ENCODE measurements around the gene ADAMTSL3.

ADAMTSL3 gene

DNA sequence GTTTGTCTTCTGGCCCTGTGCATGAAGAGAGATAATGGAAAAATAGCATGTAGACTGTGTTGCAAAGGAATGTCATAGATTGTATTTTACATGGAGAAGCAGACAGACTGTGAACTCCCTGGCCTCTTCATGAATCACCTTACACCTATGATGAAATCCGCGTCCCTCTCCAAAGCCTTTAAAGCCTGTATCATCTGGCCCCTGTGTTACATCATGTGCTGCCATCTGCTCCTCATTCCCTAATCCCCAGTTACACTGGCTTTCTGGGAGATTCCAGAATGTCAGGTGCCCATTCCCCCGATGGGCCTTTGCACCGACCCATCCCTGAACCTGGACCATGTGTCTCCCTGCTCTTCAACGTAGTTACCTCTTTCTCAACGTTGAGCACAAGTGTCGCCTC, 190.8 kb downstream of the ADAMTSL3 start:
- no peak for DNase-seq

DNA sequence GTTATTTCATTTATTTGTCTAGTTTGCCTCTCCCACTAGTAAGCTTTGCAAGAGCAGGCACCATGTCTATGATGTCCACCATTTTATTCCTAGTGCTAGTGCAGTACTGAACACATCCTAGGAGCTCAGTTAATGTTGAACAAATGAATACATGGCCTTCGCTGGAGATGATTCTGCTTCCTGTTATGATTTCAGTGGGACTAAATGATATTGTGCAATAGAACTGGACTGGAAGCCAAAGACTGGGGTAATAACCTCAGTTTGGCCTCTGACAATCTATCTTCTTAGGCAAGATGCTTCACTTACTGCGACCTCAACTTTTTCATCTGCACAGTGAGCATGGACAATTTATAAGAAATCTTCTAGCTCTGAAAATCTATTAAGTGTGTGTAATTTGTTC, 191.3 kb downstream of the ADAMTSL3 start:
- no peak for DNase-seq

DNA sequence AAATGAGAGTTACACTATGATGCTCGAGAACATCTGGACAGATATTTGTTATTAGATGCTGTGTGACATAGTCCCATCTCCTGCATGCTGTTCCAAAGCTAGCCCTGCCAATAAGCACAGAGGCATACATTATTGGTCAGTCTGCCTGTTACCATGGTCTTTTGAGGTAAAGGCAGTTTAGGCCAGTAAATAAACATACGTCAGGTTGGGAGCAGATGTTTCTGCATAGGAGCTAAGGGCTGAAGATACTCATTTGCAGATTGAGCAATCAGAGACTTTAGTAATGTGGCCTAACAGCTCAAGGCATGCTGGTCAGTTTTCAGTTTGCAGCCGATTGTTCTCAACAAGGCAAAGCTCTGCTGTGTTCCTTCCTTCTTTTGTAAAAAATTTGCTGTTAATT, 192.9 kb downstream of the ADAMTSL3 start:
- no peak for DNase-seq

DNA sequence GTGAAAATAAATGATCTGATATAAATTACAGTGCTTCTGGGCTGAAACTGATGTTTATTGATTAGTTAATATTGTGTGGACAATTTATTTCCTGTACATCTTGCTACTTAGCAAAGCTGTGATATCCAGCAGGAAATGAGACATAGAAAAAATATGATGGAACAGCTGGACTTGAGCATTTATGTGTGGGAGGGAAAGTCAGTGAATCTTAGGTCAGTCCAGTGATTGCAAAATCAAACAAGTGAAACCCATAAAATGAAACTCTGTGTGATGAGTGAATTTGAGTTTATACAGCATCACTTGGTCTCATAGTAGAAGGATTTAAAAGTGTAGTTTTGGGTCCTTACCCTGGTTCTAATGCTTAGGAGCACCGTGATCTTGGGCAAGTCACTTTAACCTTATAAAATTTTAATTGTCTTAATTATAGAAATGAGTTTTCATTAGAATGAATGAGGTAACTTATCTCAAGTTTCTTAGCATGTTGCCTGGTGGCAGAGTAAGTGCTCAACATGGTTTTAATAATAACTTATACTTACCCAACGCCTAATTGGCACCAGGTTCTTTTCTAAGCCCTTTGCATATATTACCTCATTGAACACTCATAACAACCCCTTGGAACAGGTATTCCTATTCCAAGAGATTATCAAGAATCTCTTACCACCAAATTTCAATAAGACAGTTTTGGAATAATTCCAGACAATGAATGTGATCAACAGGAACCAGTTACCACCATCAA, 194.6 kb downstream of the ADAMTSL3 start:
- no peak for DNase-seq

DNA sequence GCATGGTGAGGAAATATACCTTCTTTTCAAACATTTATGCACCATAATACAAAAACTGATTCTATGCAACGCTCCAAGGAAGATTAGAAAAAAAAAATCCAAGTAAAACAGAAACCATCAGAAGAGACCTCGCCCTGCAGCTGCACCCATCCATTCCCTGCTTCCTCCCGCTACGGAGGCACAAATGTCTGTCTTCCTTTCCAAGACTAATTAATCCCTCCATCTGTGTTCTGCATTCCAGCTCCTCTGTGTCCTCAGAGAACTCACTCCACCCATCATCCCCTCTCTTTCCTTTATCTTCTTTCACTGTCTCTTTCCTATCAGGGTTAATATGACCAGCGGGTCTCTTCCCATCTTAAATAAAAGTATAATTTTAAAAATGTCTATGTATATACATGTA, 196.1 kb downstream of the ADAMTSL3 start:
- DNase-seq, result no peak

DNA sequence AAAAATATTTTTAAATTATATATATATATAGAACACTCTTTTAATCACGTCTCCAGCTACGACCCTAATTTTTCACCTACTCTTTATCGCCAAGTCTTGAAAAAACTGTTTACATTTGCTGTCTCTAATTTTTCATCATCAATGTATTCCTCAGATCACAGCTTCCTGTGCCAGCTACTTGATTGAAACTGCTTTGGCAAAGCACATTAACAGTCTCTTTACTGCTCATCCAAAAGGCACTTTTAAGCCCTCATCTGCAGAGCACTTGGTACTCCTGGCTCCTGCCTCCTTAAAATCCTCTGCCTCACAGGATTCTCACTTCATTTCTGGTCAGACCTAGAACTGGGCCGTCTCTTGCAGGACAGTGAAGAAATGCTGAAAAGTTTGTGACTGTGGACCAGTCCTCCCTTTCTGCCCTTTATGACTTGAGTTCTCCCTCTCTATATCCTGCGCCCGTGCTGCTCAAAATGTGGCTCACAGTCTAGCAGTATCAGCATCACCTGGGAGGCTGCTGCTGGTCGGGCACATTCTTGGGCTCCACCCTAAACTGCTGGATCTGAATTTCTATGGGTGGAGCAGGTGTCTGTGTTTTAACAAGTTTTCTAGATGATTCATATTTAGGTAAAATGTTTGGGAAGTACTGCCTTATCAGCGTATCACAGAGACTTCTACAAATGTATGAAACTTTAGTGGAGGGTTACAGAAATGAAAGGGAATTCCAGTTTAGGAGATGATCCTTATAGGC, 196.8 kb downstream of the ADAMTSL3 start:
- no peak for DNase-seq

DNA sequence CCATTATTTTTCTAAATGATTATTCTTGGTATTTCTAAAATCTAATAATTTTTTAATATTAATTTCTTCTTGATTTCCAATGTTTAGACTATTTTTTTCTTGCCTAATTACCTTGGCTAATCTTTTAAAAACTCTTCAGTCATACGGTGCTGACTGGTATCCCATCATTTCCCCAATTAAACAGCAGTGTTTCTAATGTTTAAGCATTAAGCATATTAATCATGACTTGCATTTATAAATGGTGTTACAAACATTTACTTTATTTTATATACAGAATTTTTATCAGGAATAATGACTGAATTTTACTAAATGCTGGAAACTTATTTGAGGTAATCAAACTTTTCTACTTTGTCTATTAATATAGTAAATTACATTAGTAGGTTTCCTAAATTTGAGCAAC, 199.3 kb downstream of the ADAMTSL3 start:
- DNase-seq, result no peak

DNA sequence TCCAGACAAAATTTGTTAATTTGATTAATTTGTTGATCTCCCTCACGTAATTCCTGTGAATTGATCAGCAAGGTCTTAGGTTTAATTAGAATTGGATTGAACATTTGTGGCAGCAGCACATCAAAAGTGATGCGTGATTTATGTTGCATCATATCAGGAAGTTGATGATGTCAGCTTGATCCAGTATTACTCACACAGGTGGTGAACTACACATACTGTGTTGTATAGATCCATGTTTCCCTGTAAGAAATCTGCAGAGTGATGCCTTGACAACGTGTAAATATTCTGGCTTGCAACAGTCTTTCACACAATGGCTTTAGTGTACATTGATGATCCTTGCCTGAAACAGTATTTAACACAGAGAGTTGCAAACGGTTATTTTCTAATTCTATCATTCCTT, 200.4 kb downstream of the ADAMTSL3 start:
- no peak for DNase-seq

DNA sequence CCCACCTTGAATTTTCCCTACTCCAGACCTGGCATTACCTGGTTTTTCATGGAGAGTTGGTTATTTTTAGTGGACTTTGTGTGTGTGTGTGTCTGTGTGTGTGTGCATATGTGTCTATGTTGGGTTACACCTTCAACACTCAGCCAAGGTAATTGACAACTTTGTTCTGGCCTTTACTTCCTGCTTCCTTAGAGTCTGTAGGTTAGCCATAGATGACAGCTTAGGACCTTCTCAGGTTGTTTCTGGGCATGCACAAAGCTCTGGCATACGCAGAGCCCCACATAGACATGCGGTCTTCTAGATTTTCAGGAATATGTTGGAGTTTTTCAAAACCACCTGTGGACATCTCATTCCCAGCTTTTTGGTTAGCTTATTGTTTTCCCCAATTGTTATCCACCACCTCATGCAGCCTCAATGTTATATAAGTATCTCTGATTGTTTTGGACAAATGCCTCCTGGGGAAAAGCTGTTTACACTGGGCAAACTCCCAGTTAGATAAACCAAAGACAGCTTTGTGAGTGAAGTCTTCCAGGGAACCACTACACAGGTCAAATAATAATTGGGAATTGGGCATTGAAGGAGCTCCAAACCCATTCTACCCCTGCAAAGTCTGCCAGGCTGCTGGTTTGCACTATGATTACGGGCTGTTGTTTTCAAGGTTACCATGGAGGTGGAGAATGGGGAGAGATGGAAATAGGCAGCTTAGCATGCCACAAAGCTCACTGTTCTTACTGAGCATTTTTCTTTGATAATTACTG, 201.2 kb downstream of the ADAMTSL3 start:
- no peak for DNase-seq

DNA sequence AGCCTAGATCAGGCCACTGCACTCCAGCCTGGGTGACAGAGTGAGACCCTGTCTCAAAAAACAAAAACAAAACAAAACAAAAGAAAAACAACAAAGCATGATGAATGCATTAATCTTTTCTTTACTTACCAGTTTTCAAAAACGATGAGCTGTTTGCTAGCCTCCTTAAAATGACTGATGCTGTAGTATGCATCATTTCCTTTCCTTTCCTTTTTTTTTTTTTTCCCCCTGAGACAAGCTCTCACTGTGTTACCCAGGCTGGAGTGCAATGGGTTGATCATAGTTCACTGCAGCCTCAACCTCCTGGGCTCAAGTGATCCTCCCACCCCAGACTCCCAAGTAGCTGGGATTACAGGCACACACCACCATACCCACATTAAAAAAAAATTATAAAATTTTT, 202.0 kb downstream of the ADAMTSL3 start:
- DNase-seq, result no peak

DNA sequence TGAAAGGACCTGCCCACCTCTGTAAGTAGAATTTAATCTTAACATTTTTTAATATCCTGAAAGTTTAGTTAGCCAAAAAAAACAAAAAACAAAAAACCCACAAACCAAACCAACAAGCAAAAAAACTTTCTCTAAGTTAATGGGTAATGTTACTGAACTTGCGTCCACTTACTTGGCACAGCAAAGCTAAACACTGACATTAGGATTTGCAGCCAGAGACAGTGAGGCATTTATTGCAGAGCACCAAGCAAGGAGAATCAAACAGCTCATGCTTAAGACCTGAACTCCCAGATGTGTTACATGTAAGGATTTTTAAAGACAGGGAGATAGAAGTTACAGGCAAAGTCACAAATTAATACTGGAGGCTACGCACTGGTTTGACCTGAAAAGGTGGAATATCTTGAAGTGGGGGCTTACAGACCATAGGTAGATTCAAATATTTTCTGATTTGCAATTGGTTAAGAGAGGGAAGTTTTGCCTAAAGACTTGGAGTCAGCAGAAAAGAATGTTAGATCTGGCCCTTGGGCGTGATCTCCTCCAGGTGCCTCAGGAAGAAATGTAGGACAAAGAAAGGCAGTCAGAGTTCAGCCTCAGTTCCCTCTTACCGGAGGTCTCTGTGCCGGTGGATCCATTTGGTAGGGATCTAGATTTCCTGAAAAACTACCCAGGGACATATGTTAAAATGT, 205.0 kb downstream of the ADAMTSL3 start:
- no peak for DNase-seq

DNA sequence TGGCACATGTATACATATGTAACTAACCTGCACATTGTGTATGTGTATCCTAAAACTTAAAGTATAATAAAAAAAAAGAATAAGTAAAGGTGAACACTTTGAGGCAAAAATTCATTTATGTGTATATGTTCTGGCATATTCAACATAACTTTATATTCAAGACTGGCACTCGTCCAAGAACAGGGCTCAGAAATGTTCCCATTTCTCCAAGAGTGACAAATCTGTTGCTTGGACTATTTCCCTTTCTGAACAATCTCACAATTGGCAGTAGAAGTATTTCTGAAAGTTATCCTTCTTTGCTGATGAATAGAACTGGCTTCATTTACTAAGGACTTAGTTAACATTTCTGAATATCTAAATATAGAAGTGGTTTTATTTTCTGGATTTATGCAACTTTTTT, 212.8 kb downstream of the ADAMTSL3 start:
- DNase-seq, result no peak

DNA sequence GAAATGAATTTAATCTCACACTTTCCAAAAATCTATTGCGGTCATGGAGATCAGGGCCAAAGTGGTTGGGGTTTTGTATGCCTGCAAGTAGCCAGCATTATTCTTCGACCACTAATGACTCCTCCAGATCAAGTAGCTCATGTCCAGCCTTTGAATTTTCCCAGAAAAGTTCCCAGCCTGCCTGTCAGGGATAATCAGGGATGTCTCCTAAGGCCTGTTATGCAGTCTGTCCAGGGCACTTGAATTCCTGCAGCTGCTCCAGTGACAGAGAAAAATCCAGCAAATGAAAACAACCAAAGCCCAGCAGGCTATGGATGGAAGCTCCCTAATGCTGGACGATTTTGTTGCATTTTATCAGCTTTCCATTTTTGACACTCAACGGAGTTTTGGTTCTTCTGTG, 215.4 kb downstream of the ADAMTSL3 start:
- DNase-seq, result no peak

DNA sequence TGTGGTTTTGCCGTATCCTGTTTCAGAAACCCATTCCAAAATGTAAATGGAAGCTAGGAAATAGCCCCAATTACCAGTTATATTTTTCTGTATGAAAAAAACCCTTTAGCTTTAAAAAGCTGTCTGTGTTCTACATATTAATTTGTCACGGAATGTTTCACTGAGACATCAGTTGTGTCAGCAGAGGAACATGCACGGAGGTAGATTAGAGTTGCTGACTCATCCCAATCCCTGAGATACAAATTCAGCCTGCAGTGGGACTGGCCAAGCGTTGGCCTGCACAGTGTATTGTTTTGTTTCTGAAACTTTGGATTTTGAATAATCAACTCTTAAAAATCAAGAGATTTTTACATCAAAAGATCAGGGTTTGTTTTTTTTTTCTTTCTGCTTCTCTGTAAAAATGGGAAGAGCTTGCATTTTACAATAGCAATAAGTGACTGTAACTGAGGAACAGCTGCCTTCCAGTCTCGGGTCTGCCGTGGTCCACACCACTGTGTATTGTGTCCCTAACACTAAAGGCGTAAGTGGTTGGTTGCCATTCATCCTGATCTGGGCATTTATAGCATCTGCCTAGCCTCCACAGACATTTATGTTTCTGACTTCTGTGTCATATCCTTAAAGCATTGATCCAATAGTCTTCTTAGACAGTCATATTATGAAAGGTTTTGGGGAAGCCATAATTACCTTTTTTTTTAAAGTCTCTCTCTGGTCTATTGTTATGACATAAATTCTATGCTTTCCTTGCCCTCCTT, 218.1 kb downstream of the ADAMTSL3 start:
- no peak for DNase-seq

DNA sequence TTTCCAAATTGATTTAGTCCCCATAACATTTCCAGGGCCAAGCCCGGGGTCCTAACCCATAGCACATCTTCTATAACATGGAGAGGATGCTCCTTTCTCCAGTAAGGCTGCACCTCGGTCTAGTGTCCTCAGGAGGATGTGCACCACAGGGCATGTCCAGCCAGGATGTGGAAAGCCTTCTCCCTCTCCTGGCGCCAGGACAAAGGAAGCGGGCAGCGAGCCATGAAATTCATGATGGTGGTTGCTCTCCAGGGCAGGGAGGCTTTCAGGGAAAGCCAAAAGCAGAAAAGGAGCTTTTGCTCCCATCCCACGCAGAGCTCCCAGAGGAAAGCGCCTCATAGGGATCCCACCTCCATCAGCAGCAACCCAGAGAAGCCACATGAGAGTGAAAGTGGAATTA, 220.0 kb downstream of the ADAMTSL3 start:
- DNase-seq, result no peak

DNA sequence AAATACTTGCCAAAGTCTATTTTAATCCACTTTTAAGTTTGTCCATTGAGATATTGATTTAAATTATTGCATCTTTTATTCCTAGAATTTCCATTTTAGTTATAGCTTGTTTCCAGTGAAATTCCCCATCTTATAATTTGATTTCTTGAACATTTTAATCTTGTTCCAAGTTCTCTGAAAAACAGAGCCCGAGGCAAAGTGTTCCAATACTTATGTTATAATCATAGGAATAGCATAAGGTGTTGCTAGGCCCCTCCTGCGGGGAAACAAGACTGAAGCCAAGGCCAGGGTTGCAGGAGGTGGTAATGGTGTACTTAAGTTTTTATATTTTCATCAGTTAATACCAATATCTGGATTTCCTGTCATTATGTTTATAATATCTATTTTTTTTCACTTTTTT, 226.6 kb downstream of the ADAMTSL3 start:
- DNase-seq, result no peak

DNA sequence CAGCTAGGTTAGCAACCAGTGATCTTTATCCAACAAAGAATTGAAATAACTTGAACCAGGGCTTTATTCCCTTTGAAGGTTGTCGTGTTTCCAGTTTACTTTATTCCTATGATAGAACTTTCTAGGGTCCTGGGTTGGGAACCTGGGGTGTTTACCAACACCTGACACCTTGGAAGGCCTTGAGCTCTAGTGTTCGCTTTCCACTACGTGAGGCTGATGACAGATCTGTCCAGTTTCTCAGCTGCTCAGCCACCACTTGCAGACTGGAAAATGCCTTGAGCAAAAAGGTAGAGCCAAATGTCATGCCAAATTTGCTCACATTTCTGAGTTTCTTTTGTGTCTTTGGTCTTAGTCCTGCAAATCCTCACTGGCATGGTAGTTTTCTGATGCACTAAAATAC, 227.2 kb downstream of the ADAMTSL3 start:
- no peak for DNase-seq

DNA sequence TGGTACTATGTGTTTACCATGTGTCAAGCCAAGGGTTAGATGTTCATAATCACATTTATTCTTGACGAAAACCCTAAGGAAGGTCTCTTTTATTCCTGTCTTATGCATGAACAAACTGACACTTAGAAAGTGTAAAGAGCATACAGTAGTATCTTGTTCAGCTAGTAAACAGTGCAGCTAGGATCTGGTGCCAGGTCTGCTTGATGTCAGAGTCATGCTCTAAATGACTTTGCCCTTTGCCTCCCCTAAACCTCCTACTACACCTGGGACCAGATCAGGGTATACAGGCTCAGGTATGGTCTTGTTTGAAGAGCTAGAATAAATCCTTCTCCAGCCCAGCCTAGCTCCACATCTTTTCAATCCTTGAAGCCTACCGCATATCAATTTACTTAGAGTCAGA, 232.4 kb downstream of the ADAMTSL3 start:
- no peak for DNase-seq

DNA sequence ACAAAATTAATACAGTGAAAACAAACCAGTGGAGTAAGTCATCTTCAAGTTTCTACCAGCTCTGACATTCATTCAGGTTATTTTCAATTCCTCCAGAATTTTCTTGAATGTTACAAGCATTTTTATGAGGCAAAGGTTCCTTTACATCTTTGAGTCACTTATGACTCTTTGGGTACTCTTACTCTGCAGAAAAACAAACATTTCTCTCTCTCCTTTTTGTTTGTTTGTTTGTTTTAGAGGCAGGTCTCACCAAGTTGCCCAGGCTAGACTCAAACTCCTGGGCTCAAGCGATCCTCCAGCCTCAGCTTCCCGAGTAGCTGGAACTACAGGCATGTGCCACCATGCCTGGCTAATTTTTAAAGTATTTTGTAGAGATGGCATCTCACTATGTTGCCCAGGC, 233.5 kb downstream of the ADAMTSL3 start:
- DNase-seq, result no peak

DNA sequence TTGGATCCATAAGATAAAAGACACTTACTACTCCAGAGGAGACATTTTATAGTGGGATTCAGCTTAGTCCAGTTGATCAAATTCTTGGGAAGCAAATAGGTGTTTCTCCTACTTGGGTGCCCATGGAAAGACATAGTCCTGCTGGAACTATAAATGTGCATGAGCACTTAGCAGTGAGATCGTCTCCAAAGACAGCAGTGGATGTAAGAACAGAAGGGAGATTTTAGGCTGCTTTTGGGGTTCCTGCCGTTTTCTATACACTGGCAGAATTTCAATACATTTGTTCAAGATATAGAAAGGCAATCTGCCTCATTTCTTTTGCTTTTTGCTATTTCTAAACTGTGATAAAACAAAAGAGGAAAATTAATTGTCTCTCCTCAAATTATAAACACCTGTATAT, 234.0 kb downstream of the ADAMTSL3 start:
- no peak for DNase-seq

DNA sequence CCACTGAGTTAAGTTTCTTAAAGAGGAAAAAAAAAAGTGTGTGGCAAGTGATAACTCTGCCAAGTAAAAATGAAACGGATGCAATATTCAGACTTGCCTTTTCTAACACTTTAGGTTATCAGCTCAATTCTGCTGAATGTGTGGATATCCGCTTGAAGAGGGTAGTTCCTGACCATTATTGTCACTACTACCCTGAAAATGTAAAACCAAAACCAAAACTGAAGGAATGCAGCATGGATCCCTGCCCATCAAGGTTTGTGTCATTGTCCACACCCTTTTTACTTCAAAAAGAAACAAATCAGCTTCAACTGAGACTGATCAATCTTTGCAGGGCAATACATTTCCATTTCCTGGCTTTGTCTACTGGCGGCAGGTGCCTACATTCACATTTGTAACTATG, 236.1 kb downstream of the ADAMTSL3 start:
- no peak for DNase-seq

DNA sequence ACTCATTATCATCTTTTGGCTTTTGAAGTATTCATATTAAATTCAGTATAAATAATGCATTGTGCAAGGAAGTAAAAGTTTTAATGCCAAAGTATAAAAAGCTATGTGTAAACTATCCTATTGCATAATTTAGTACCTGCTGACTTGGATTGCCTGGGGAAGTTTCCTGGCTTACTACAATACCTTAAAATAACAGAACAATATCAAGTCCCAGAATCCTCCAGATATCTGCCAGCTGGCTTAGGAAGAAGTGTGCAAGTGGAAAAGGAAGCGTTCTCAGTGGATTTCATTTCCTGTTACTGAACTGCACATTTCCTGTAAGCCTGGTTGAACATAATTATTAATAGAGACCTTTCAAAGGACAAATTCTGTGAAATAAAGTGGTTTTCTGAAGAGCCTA, 236.7 kb downstream of the ADAMTSL3 start:
- no peak for DNase-seq

DNA sequence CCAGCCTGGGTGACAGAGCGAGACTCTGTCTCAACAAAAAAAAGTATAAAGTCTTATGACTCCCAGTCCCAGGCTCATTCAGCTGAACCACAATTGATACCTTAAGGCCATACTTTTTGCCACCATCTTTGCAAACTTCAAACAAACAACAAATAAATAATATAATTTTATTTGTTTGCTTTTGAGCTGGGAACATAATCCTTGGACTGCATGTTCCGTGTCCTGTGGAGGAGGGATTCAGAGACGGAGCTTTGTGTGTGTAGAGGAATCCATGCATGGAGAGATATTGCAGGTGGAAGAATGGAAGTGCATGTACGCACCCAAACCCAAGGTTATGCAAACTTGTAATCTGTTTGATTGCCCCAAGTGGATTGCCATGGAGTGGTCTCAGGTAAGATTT, 238.6 kb downstream of the ADAMTSL3 start:
- DNase-seq, result no peak
